Activated CD4-positive, alpha-beta T cell treated with anti-CD3 and anti-CD28 coated beads for 1 hour (primary cell): ENCODE data around the gene ZC3HAV1.
A peak's percentile ranks its signal among the peaks of the same experiment; 100 is the strongest.
"Not testable (repeated sequence)": the region's sequence is repeated elsewhere in the genome, so short reads cannot be mapped to it uniquely, and the experiment has no call there.

ENCODE experiments used
- DNase-seq: peaks from one replicate; pipeline ENCODE4 v3.0.0-alpha.2; 2020

Gene ZC3HAV1

DNA sequence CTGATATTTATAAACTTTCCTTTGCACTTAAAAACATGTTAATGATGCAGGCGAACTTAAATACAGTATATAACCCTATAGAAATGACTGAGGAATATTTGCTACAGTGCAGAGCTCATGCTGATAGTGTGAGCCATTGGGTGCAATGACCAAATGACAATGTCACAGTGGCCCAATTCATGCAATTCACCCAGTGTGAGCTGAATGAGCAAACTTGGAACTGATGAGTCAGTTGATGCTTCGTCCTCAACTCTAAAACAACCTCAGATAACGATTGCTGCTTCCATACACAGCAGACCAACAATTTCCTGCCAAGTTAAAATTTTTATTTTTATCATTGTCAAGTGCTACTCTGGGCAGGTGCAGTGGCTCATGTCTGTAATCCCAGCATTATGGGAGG lies 61.5 kb downstream of the ZC3HAV1 start:
- no peak for DNase-seq

DNA sequence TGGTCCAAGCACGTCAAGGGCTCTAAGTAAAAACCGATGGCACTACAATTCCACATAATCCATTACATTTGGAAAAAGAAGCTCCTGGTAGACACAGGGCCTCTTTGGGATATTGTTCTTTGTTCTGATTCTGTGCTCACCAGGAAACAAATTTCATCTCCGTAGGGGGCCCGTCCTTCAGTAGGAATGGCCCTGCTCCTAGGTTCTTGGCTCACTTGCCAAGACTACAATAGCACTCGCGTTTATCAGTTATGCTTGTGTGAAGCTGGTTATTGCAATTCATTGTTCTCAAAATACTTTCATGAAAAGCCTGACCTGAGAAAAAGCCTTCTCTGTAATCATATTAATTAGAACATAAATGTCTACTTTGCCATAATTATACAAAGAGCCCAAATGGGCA lies 63.4 kb downstream of the ZC3HAV1 start:
- DNase-seq: no peak

GRCh38 chr7:139044813-139045794 lies 64.4 kb downstream of the ZC3HAV1 start:
- no peak for DNase-seq

GRCh38 chr7:139043823-139044812 lies 65.4 kb downstream of the ZC3HAV1 start:
- DNase-seq: peak; percentile 60

GRCh38 chr7:139041378-139042085 lies 68.0 kb downstream of the ZC3HAV1 start:
- DNase-seq: no peak

- DNase-seq: no peak
These were observed 70.8 kb downstream of the ZC3HAV1 start for GRCh38 chr7:139038691-139039090.

DNA sequence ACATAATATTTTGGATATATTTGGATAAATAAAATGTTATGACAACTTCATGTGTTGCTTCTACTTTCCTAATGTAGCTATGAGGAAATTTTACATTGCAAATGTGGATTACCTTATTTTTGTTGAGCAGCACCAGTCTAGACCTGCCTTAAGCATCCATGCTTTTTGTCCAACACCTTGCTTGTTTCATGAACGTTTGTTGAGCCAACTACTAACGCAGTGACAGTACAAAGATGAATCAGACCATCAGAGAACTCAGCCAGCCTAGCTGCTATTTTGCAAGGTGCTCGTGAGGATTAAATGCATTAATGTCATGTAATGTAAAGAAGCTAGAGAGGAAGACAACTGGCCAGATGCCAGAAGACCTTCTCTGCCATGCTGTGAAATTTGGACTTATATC lies 72.6 kb downstream of the ZC3HAV1 start:
- DNase-seq: no peak

GRCh38 chr7:139035586-139036353 lies 73.8 kb downstream of the ZC3HAV1 start, which contains the start of gene ZC3HAV1L:
ZC3HAV1L (minus strand) TSS chr7:139036042; CDS start chr7:139036017, 25 bp downstream.
- no peak for DNase-seq

GRCh38 chr7:139034855-139035585 lies 74.5 kb downstream of the ZC3HAV1 start:
- no peak for DNase-seq

- DNase-seq: no peak
These were observed 75.2 kb downstream of the ZC3HAV1 start for GRCh38 chr7:139034336-139034735.

- no peak for DNase-seq
These were observed 76.0 kb downstream of the ZC3HAV1 start for GRCh38 chr7:139033346-139034114.

- DNase-seq: no peak
These were observed 77.0 kb downstream of the ZC3HAV1 start for GRCh38 chr7:139032473-139032872.

DNA sequence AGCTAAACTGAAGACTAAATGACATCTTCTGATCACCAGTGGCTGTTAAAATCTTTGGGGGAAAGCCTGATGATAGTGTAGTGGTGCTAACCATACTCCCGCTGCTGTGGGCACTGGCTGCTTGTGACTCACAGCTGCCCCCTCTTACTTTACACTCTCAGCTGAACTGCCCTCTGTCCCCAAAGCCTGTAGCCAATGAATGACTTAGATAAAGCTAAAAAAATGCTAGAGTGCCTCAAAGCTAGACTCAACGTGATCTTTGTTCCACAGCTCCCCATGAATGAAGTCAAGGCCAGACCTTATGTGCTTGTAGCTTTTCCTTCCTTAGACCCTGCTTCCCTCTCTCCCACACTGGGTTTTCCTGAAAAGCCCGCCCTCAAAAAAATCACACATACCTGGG lies 80.2 kb downstream of the ZC3HAV1 start:
- DNase-seq: no peak

DNA sequence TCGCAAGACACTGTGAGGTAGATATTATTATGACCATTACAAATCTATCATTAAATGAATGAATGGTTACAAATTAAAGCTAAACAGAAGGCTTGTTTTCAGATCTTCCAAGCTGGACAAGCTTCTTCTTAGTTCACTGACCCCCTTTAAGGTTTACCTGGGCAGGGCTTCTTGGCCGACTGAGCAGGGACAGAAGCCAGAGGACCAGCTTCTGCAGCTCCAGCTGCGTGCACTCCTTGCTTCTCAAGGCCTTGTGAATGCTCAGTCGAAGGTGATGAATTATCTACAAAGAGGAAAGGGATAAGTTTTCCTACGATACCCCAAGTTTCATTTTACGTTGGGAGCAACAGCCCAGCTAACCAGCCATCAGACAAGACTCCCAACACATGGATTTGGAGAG lies 83.0 kb downstream of the ZC3HAV1 start:
- no peak for DNase-seq

- not testable (repeated sequence) for DNase-seq
These were observed 83.7 kb downstream of the ZC3HAV1 start for GRCh38 chr7:139025861-139026260.

DNA sequence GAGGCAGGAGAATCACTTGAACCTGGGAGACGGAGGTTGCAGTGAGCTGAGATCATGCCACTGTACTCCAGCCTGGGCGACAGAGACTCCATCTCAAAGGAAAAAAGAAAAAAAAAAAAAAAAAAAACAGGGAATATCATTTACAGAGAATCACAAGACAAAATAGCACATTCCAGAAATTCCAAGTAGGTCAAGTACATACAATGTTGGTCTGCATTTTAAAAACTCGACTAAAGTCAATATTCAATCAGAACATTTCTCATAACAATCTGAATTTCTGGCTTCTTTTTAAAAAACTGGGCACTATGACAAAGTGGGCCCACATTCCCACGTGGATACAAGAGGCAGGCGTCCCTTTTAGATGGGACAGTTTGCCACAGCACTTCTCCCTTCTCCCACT lies 86.4 kb downstream of the ZC3HAV1 start:
- DNase-seq: no peak

DNA sequence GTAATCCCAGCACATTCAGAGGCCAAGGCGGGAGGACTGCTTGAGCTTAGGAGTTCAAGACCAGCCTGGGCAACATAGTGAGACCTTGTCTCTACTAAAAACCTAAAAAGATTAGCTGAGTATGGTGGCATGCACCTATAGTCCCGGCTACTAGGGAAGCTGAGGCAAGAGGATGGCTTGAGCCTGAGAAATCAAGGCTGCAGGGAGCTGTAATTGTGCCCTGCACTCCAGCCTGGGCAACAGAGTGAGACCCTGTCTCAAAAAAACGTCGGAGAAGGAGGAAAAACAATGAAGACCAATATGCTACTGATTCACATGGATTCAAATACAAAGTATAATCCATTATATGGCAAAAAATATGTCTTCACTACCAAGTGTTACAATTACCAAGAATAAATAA lies 87.2 kb downstream of the ZC3HAV1 start:
- DNase-seq: no peak

GRCh38 chr7:139018910-139019309 lies 90.6 kb downstream of the ZC3HAV1 start:
- DNase-seq: no peak

DNA sequence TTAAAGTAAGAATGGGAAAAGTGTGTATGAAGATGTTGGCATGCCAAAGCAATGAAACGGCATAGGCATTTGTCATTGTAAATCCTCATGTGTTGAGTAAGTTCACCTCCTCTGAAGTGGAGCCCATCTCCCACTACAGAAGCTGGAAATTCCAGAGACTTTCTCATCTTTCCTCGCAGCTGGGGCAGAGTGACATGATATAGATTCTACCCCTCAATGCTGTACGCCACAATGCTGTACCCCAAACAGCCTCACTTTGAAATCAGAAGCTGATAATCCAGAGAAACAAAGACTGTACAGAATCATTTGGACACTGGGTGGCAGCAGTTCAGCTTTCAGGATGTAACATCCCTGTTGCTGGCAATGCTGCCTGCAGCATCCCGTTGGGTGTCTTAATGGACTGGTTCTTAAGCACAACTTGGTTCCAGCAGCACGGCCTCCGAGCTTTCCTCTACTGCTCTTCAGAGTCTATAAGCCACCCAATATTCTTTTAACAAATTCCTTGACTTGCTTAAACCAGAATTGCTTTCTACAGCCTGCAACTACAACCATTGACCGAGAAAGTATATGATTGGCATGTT lies 92.5 kb downstream of the ZC3HAV1 start:
- DNase-seq: no peak

DNA sequence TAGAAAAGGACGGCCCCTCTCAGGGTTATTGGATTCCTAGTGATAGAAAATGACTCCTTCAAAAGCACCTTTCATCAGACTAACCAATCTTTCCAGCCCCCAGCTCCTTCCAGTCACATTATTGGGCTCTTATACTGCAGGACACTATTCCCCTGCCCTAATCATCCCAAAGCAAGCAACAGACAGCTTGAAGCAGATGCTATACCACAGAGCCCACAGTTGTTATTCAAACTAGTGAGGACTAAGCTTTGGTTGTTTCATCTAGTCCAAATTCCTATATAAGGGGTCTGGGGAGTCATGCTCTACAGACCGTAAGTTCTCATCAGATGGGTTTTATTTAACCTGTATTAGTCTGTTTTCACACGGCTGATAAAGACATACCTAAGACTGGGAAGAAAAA lies 98.1 kb downstream of the ZC3HAV1 start:
- DNase-seq: no peak
